Loucy (cell line): ENCODE data around the gene SLC9A1.

Source experiments
- H2AFZ ChIP-seq: fragments of 200-600 bp; sonication (generic); 2 replicates; pipeline ENCODE4 v1.6.0; 2016; ENCODE audit warnings: antibody characterized with exemption, mild to moderate bottlenecking, low read length, moderate library complexity
- H3F3A ChIP-seq: fragments of 200-600 bp; 2 replicates; pipeline ENCODE4 v1.6.0; 2016; ENCODE audit warnings: antibody characterized with exemption, low read depth, mild to moderate bottlenecking
- H3K27me3 ChIP-seq: fragments of 200-600 bp; sonication (generic); 2 replicates; pipeline ENCODE4 v1.6.1; 2014; ENCODE audit warnings: low read length, mild to moderate bottlenecking; ENCODE audit not compliant: insufficient read depth, poor library complexity, severe bottlenecking
- H3K36me3 ChIP-seq: fragments of 200-600 bp; sonication (generic); 2 replicates; pipeline ENCODE4 v1.6.1; 2016; ENCODE audit warnings: low read length; ENCODE audit not compliant: insufficient read depth
- H3K4me1 ChIP-seq: fragments of 200-600 bp; sonication (generic); 2 replicates; pipeline ENCODE4 v1.5.1; 2014; ENCODE audit warnings: low read length, mild to moderate bottlenecking; ENCODE audit not compliant: insufficient read depth, poor library complexity, severe bottlenecking
- H3K4me2 ChIP-seq: fragments of 200-600 bp; sonication (generic); 2 replicates; pipeline ENCODE4 v1.6.0; 2014; ENCODE audit warnings: antibody characterized with exemption, low read length, low read depth, mild to moderate bottlenecking; ENCODE audit not compliant: poor library complexity, severe bottlenecking
- H3K4me3 ChIP-seq: fragments of 200-600 bp; sonication (generic); 2 replicates; pipeline ENCODE4 v1.5.1; 2014; ENCODE audit warnings: low read length, mild to moderate bottlenecking, mixed read lengths; ENCODE audit not compliant: poor library complexity, severe bottlenecking
- H3K79me2 ChIP-seq: fragments of 200-600 bp; sonication (generic); 2 replicates; pipeline ENCODE4 v1.6.1; 2014; ENCODE audit warnings: low read length; ENCODE audit not compliant: insufficient read depth
- H3K9ac ChIP-seq: fragments of 200-600 bp; sonication (generic); 2 replicates; pipeline ENCODE4 v1.6.0; 2014; ENCODE audit warnings: mild to moderate bottlenecking, low read depth, low read length, moderate library complexity; ENCODE audit not compliant: poor library complexity, severe bottlenecking
- H3K9me2 ChIP-seq: fragments of 200-600 bp; sonication (generic); replicated peaks from 2 replicates; pipeline ENCODE4 v1.6.1; 2016; ENCODE audit warnings: low read depth, low read length, mixed read lengths
- H3K9me3 ChIP-seq: fragments of 200-600 bp; sonication (generic); 2 replicates; pipeline ENCODE4 v1.6.1; 2014; ENCODE audit warnings: mild to moderate bottlenecking, antibody characterized with exemption, low read length, low read depth; ENCODE audit not compliant: insufficient read depth
- H4K20me1 ChIP-seq: fragments of 200-600 bp; sonication (generic); 2 replicates; pipeline ENCODE4 v1.6.0; 2014; ENCODE audit warnings: antibody characterized with exemption, low read length, mild to moderate bottlenecking; ENCODE audit not compliant: insufficient read depth, poor library complexity, severe bottlenecking
- EZH2phosphoT487 ChIP-seq: fragments of 200-600 bp; IDR thresholded peaks from 2 replicates; pipeline ENCODE4 v1.6.1; 2018; ENCODE audit warnings: antibody characterized with exemption, mild to moderate bottlenecking, moderate library complexity, borderline replicate concordance
- TF ChIP-seq, protein P1 (sequence below): fragments of 200-600 bp; sonication (generic); conservative IDR thresholded peaks from 2 replicates; pipeline ENCODE4 v1.5.1; 2014; ENCODE audit warnings: mild to moderate bottlenecking, antibody characterized with exemption, low read length

The SLC9A1 gene

DNA sequence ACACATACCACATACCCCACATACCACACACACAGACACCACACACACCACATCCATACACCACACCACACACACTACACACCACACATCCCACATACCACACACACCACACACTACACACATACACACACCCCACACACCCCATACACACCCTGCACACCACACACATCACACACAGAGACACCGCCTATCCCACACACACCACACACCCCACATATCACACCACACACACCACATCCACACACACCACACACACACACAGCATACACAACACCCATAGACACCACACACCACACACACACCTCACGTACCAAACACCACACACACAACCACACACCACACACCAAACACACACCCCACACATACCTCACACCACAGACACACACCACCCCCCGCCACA is 68.3 kb downstream of the SLC9A1 start:
- Histone ChIP-seq H3K4me3 (no peak overlapping the region), H3K4me2 (no peak overlapping the region), H3F3A (0 out of 2 replicates have a peak, but pooled peaks cover 3% of the 10 kb centered on the region), H3K9me2 (no peaks in the 10 kb centered on the region), H3K27me3 (no peaks in the 10 kb centered on the region), H3K4me1 (peaks cover 8% of the 10 kb centered on the region), H3K9ac (no peak overlapping the region), H3K36me3 (no peaks in the 10 kb centered on the region), H3K9me3 (peaks cover 10% of the 10 kb centered on the region; the same call in 1 of the 2 replicates), H4K20me1 (no peaks in the 10 kb centered on the region), H2AFZ (no peak overlapping the region), H3K79me2 (no peaks in the 10 kb centered on the region)
- TF ChIP-seq, protein P1, sequence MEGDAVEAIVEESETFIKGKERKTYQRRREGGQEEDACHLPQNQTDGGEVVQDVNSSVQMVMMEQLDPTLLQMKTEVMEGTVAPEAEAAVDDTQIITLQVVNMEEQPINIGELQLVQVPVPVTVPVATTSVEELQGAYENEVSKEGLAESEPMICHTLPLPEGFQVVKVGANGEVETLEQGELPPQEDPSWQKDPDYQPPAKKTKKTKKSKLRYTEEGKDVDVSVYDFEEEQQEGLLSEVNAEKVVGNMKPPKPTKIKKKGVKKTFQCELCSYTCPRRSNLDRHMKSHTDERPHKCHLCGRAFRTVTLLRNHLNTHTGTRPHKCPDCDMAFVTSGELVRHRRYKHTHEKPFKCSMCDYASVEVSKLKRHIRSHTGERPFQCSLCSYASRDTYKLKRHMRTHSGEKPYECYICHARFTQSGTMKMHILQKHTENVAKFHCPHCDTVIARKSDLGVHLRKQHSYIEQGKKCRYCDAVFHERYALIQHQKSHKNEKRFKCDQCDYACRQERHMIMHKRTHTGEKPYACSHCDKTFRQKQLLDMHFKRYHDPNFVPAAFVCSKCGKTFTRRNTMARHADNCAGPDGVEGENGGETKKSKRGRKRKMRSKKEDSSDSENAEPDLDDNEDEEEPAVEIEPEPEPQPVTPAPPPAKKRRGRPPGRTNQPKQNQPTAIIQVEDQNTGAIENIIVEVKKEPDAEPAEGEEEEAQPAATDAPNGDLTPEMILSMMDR, result no peak
- no peak for TF ChIP-seq EZH2phosphoT487

DNA sequence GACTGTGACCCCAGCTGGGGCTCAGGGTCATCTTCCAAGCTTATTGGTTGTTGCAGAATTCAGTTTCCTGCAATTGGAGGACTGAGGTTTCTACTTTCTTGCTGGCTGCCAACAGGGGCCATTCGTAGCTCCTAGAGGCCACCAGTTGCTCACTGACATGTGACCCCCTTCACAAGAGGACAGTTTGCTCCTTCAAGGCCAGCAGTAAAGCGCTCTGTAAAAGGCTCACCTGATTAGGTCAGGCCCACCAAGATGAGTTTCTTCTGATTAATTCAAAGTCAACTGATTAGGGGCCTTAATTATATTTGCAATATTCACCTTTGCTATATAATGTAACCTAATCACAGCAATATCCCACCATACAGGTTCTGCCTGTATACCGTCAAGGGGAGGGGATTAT is 68.9 kb downstream of the SLC9A1 start:
- no peaks in the 10 kb centered on the region for H3K27me3 ChIP-seq
- no peaks in the 10 kb centered on the region for H3K79me2 ChIP-seq
- no peak for TF ChIP-seq EZH2phosphoT487
- TF ChIP-seq, protein P1, result no peak
- no peaks in the 10 kb centered on the region for H4K20me1 ChIP-seq
- H3F3A ChIP-seq, result 0 out of 2 replicates have a peak, but pooled peaks cover 3% of the 10 kb centered on the region
- no peak overlapping the region for H3K4me3 ChIP-seq
- no peak overlapping the region for H3K4me2 ChIP-seq
- no peak overlapping the region for H2AFZ ChIP-seq
- H3K4me1 ChIP-seq, result peaks cover 8% of the 10 kb centered on the region
- no peaks in the 10 kb centered on the region for H3K36me3 ChIP-seq
- H3K9me3 ChIP-seq, result peaks cover 10% of the 10 kb centered on the region; the same call in 1 of the 2 replicates
- no peaks in the 10 kb centered on the region for H3K9me2 ChIP-seq
- H3K9ac ChIP-seq, result no peak overlapping the region

DNA sequence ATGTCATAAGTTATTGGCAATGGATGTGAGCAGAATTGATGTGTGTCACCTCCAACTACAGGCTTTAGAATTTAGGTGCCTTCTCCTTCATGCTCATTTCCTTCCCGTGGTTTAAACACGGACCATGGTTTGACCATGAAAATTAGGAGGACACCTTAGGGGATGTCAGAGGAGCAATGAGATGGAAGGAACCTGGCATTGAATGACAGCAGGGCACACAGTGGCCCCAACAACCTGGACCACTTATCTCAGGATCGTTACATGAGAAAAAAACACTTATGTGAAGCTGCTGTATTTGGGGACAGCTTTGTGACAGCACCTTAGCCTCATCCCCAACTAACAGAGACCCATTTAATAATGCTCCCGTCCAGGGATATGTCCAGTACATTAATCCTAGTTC is 70.8 kb downstream of the SLC9A1 start:
- H3F3A ChIP-seq, result 0 out of 2 replicates have a peak, but pooled peaks cover 3% of the 10 kb centered on the region
- H3K79me2 ChIP-seq, result no peaks in the 10 kb centered on the region
- H4K20me1 ChIP-seq, result no peaks in the 10 kb centered on the region
- no peak overlapping the region for H3K4me3 ChIP-seq
- H3K9me3 ChIP-seq, result peaks cover 10% of the 10 kb centered on the region; the same call in 1 of the 2 replicates
- no peak overlapping the region for H3K9ac ChIP-seq
- no peak overlapping the region for H2AFZ ChIP-seq
- no peak overlapping the region for H3K4me2 ChIP-seq
- no peaks in the 10 kb centered on the region for H3K27me3 ChIP-seq
- H3K36me3 ChIP-seq, result no peaks in the 10 kb centered on the region
- TF ChIP-seq EZH2phosphoT487, result no peak
- TF ChIP-seq, protein P1, result no peak
- peaks cover 8% of the 10 kb centered on the region for H3K4me1 ChIP-seq
- no peaks in the 10 kb centered on the region for H3K9me2 ChIP-seq
